Activated T-cell treated with anti-CD3 and anti-CD28 coated beads for 4 hours (primary cell): ENCODE data around the gene LIPH.

Source experiments
- DNase-seq: peaks from one replicate; pipeline ENCODE4 v3.0.0-alpha.2; 2020

LIPH gene

GRCh38 chr3:185537369-185537970 lies 14.9 kb downstream of the LIPH start:
- DNase-seq, result no peak

GRCh38 chr3:185534511-185534910 lies 17.9 kb downstream of the LIPH start:
- no peak for DNase-seq

DNA sequence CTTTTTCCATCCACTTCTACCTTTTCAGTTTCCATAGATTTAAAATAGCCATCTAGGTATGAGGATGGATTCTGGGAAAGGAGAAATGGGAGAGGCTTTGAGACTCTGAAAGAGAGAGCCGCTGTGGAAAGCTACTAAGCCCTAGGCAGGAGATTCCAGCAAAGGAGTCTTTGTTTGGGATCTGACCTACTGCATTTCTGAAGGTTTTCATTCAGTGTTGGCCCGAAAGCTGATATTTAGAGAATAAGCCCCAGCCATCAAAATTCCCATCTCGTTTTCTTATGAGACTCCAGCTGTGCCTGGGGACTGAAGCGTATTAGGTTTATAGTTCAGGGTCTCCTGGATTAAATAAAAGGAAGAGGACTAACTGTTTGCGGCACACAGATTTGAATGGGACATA lies 19.5 kb downstream of the LIPH start:
- no peak for DNase-seq

- no peak for DNase-seq
Measured at GRCh38 chr3:185530856-185531255, 21.5 kb downstream of the LIPH start.

GRCh38 chr3:185528532-185528931 lies 23.9 kb downstream of the LIPH start:
- DNase-seq, result no peak

GRCh38 chr3:185527364-185527763 lies 25.0 kb downstream of the LIPH start:
- no peak for DNase-seq

- DNase-seq, result no peak
Measured at GRCh38 chr3:185526349-185526951, 25.9 kb downstream of the LIPH start.

DNA sequence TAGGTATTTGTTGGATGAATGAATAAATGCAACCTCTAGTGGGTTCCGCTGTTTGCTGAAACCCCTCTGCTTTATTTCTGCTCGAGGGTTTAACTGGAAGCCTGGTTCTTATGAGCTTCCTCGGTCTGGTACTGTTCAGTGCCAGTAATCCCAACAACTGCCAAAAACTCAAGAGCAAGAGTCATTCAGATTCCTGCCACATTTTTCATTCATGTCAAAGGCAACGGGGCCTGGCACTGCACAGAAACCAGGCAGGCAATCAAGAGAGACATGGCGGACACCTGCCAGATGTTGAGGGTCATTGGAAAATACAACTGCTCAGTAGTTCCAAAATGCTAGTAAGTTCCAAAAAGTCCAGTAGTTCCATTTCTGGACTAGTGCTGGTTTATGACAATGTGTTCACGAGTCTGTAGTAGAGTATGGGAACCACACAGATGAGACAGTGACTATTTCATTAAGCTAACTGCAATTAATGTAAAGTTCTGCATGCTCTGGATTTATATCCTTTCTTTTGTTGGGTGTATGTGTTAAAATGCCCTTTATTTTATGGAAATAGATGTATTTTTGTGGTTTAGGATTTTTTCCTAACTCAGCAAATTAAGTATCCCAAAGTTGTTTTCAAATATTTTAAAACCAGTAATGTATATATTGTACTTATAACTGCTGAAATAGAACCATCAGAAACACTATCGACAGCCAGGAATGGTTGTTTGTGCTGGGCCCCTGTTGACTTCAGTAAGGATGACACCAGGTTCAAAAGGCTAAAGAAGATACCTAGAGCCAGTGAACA lies 30.8 kb downstream of the LIPH start:
- DNase-seq, result no peak

- no peak for DNase-seq
Measured at GRCh38 chr3:185519021-185519420, 33.4 kb downstream of the LIPH start.

DNA sequence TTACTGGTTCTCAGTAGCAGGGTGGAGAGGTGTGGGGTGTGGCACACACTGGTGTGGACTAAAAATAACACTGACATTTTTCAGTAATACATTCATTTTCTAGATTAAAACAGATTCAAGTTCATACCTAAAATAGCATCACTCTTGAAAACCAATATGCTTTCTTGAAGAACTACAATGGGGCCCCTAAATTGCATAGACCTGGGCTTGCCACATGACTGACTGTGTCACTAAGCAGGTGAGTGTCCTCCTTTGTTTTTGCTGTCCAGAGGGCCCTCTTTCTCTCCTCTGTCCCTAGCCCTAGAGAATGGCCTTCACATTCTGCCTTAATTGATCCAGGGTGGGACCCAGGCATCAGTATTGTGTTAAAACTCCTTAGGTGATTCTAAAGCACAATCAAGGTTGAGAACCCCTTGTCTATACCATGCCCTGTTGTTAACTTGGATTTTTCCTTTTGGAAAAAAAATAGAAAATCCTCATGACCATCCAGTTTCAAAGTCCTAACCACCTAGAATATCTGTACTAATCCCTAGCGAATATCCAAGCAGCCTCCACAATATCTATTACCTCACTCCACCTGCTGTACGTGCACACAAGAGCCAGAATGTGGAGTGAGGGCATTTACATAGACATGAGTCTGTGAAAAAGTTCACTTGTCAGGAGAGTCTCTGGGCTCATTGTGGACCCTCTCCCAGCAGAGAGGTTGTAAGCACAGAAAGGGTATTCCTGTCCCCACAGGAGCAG lies 34.8 kb downstream of the LIPH start:
- DNase-seq, result no peak

GRCh38 chr3:185511711-185512110 lies 40.7 kb downstream of the LIPH start:
- no peak for DNase-seq

DNA sequence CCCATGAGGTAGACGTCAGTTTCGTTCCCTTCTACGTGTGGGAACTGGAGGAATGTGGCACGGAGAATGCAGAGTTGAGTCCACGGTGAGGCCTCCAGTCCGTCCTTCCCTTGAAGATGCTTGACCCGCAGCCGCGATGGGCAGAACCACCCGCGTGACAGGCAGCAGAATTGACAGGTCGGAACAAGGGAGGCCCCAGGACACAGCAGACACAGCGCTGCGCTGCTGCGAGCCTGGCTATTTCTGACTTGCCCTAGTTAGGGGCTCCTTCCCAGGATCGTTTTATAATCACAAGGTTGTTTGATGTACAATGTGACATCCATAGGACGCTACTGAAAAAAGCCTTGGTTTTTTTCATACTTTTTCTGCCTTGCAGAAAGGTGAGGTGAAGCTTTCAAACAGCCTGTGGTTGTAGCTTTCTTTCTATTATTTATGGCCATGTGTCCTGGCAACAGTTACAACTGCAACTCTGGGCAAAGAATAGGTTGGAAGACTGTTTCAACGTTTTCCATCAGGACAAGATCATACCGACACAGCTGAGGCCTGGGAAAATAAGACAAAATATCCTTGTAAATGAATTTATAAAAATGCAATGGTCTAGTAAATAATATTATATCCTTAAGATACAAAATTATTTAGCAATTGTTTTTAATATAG lies 43.9 kb downstream of the LIPH start:
- no peak for DNase-seq

- no peak for DNase-seq
Measured at GRCh38 chr3:185507883-185508282, 44.5 kb downstream of the LIPH start.

DNA sequence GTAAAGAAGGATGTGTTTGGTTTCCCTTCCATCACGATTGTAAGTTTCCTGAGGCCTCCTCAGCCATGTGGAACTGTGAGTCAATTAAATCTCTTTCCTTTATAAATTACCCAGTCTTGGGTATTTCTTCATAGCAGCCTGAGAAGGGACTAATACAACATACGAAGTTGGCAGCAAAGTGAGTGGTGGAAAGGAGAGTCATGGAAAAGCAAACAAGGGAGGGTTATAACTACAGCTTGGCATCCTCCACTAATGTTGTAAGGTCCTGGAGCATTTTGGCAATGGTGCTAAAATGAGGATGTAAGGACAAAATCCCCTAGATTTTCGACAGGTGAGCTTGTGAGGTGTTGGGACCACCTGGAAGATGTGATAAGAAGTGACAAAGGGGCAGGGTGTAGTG lies 47.8 kb downstream of the LIPH start:
- DNase-seq, result no peak

DNA sequence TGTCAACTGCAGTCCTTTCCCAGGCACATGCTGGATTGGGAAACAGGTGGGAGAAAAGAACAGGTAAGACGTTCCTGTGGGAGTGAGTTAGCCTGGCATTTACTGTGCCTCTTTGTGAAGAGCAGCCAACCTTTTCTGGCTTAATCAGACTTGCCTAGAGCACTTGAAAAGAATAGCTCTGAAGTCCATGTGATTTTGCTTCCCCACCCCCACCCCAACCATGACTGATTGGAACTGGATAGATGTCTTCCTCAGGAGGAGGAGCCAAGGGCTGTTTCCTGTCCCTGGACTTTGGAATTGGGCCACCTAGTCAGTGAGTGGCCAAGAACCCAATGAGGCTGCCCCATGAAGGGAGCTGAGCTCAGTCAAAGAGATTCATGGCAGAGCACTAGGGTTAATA lies 48.9 kb downstream of the LIPH start:
- no peak for DNase-seq

- DNase-seq, result no peak
Measured at GRCh38 chr3:185502987-185503386, 49.4 kb downstream of the LIPH start.

GRCh38 chr3:185498503-185499396 lies 53.6 kb downstream of the LIPH start, which contains the start of gene TMEM41A:
Gene TMEM41A (minus strand): TSS chr3:185499035. CDS start chr3:185498961, 74 bp downstream.
- peak; percentile 87 for DNase-seq

GRCh38 chr3:185490241-185490640 lies 62.1 kb downstream of the LIPH start:
- DNase-seq, result no peak

DNA sequence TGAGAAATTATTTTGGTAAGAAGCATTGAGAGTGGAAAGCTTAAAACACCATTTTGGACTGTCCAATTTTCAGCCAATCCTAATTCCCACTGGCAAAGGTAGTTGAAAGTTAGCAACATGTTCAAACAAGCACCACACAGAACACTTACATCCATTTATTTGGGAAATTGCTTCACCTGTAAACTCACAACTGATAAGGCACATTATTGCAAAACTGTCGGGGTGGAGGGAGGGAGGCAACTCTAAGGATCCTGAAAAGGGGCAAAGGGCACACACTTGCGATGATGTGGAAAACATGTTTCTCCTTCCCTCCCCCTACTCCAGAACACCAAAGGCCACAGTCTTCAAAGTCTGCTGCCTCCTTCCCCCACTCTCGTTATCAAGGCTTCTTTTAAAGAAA lies 62.9 kb downstream of the LIPH start:
- no peak for DNase-seq

DNA sequence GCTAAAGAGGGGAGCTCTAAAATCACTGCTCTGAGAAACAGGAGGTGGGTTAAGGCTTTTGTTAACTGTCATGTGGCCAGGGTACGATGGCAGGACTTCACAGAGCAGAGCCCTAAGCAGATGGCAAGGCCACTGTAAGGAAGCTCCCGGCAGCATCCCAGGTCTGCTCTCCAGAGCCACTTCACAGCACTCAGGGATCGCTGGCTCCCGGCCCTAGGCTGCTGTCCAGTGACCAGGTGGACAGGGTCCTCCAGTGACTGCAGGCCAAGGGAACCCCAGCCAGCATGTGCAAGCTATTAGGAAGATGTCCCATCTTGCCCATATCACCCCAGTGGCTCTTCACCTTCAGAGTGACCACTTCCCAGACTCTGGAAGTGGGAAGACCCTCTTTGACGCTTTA lies 63.9 kb downstream of the LIPH start:
- DNase-seq, result no peak

- no peak for DNase-seq
Measured at GRCh38 chr3:185486394-185486793, 66.0 kb downstream of the LIPH start.

- no peak for DNase-seq
Measured at GRCh38 chr3:185484296-185484695, 68.1 kb downstream of the LIPH start.
